ENCODE measurements around the gene REXO4. TPM values are rescaled to one million over a fixed set of nuclear protein-coding genes. Genes with fewer than 3 reads are reported as not detected.

Gene REXO4
- total and polyA plus RNA-seq, 2 of the 13 experiments (the other 11 are each of a cell fraction or from before 2014, with no cell fraction given): 18.5 to 30.4 TPM

GRCh38 chr9:133369422-133369821, 48.4 kb downstream of the REXO4 start (continued):
- TF ChIP-seq, protein P1, sequence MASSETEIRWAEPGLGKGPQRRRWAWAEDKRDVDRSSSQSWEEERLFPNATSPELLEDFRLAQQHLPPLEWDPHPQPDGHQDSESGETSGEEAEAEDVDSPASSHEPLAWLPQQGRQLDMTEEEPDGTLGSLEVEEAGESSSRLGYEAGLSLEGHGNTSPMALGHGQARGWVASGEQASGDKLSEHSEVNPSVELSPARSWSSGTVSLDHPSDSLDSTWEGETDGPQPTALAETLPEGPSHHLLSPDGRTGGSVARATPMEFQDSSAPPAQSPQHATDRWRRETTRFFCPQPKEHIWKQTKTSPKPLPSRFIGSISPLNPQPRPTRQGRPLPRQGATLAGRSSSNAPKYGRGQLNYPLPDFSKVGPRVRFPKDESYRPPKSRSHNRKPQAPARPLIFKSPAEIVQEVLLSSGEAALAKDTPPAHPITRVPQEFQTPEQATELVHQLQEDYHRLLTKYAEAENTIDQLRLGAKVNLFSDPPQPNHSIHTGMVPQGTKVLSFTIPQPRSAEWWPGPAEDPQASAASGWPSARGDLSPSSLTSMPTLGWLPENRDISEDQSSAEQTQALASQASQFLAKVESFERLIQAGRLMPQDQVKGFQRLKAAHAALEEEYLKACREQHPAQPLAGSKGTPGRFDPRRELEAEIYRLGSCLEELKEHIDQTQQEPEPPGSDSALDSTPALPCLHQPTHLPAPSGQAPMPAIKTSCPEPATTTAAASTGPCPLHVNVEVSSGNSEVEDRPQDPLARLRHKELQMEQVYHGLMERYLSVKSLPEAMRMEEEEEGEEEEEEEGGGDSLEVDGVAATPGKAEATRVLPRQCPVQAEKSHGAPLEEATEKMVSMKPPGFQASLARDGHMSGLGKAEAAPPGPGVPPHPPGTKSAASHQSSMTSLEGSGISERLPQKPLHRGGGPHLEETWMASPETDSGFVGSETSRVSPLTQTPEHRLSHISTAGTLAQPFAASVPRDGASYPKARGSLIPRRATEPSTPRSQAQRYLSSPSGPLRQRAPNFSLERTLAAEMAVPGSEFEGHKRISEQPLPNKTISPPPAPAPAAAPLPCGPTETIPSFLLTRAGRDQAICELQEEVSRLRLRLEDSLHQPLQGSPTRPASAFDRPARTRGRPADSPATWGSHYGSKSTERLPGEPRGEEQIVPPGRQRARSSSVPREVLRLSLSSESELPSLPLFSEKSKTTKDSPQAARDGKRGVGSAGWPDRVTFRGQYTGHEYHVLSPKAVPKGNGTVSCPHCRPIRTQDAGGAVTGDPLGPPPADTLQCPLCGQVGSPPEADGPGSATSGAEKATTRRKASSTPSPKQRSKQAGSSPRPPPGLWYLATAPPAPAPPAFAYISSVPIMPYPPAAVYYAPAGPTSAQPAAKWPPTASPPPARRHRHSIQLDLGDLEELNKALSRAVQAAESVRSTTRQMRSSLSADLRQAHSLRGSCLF (CRISPR knock-in tag; IDR thresholded peaks at IDR 0.05; ENCODE audit: borderline replicate concordance): no peak
- TF ChIP-seq HMGA1 (CRISPR knock-in tag; conservative IDR thresholded peaks at IDR 0.05) (no peak), HOXA3 (CRISPR knock-in tag; IDR thresholded peaks at IDR 0.05) (no peak), SYNCRIP (IDR thresholded peaks at IDR 0.05; ENCODE audit: insufficient read depth, low read depth, low read length) (no peak), ZNF17 (CRISPR knock-in tag; IDR thresholded peaks at IDR 0.05) (no peak), RBM22 (optimal IDR thresholded peaks at IDR 0.05; ENCODE audit: low read length) (peak; percentile 10), CEBPG (CRISPR knock-in tag; IDR thresholded peaks at IDR 0.05) (0 out of 2 replicates have a peak, but pooled peaks have one; percentile 8), TBP (CRISPR knock-in tag; IDR thresholded peaks at IDR 0.05) (no peak), ARNTL (CRISPR knock-in tag; IDR thresholded peaks at IDR 0.05) (no peak), ZBTB26 (CRISPR knock-in tag; IDR thresholded peaks at IDR 0.05; ENCODE audit: borderline replicate concordance) (no peak), ZNF589 (CRISPR knock-in tag; conservative IDR thresholded peaks at IDR 0.05) (no peak), RFX1 (IDR thresholded peaks at IDR 0.05) (no peak), ELF4 (CRISPR knock-in tag; IDR thresholded peaks at IDR 0.05; ENCODE audit: borderline replicate concordance) (no peak)
- TF ChIP-seq, protein P2, sequence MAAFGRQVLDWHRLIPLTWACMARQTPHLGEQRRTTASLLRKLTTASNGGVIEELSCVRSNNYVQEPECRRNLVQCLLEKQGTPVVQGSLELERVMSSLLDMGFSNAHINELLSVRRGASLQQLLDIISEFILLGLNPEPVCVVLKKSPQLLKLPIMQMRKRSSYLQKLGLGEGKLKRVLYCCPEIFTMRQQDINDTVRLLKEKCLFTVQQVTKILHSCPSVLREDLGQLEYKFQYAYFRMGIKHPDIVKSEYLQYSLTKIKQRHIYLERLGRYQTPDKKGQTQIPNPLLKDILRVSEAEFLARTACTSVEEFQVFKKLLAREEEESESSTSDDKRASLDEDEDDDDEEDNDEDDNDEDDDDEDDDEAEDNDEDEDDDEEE (CRISPR knock-in tag; IDR thresholded peaks at IDR 0.05): no peak
- TF ChIP-seq, protein P3, sequence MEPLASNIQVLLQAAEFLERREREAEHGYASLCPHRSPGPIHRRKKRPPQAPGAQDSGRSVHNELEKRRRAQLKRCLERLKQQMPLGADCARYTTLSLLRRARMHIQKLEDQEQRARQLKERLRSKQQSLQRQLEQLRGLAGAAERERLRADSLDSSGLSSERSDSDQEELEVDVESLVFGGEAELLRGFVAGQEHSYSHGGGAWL (CRISPR knock-in tag; IDR thresholded peaks at IDR 0.05): no peak
